Retinal pigment epithelial cell (primary cell): ENCODE results near the gene NRAP.

Experiments
- DNase-seq: peaks from one replicate; pipeline ENCODE4 v3.0.0-alpha.2; 2010; ENCODE audit warnings: low read depth
- H3K4me3 ChIP-seq: 2 replicates; pipeline ENCODE4 v1.5.1; 2011; ENCODE audit warnings: mild to moderate bottlenecking, low read length, control low read depth, moderate library complexity
- CTCF ChIP-seq: conservative IDR thresholded peaks from 2 replicates; pipeline ENCODE4 v1.5.1; 2011; ENCODE audit warnings: low read depth, low read length, control low read depth, inconsistent platforms

The NRAP gene

DNA sequence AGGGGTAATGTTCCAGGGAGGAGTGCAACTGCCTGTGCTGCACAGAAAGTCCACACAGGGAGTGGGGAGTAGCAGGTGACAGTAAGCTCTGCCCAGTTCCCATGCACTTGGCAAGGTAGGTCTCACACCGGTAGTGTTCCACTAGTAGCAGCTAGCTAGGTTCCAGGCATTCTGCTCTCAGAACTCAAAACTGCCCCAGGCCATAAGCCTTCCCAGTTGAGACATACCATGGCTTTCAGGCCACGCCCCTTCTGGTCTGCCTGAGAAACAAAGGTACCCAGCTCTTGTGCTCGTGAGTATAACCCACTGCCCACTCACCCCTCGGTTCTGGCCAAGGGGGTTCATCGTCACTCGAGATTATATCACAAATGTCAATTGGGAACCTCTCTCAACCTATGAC, 28.4 kb upstream of the NRAP start:
- no peak overlapping the region for H3K4me3 ChIP-seq
- DNase-seq = no peak
- no peak for TF ChIP-seq CTCF

DNA sequence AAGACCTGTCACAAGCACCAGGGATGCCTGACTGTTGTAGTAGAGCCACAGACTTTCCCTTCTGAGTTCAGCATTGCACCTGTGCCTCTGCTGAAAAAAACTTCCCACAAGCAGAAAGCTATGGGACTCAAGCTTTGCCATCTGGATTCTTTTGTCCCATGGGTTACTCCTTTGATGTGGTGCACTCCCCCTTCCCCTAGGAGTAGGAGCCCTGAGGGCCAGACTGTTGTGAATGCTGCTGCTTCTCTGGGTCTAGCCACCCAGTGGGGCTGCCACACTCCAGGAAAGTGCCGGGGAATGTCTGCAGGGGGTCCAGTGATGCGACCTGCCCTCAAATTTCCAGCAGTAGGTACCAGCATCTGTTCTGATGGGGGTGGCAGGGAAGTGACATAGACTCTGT, 27.5 kb upstream of the NRAP start:
- no peak overlapping the region for H3K4me3 ChIP-seq
- no peak for TF ChIP-seq CTCF
- DNase-seq = no peak

DNA sequence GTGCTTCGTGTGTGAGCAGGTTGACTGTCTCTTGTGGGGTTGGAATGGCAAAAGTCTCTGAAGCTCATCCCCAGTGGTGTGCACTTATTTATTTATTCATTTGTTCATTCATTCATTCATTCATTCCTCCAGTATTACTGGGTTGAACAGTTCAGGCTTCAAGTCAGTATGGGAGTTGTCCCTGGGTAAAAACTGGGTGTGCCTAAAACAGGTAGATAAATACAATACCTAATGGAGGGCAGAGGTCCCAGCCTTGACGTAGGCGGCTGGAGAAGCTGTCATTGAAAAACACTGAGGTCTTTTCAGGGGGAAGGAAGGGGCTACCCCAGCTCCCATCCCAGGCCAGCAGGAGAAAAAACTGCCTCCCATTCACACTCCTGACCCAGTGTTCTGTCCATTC, 26.9 kb upstream of the NRAP start:
- no peak for DNase-seq
- TF ChIP-seq CTCF = no peak
- H3K4me3 ChIP-seq = no peak overlapping the region

DNA sequence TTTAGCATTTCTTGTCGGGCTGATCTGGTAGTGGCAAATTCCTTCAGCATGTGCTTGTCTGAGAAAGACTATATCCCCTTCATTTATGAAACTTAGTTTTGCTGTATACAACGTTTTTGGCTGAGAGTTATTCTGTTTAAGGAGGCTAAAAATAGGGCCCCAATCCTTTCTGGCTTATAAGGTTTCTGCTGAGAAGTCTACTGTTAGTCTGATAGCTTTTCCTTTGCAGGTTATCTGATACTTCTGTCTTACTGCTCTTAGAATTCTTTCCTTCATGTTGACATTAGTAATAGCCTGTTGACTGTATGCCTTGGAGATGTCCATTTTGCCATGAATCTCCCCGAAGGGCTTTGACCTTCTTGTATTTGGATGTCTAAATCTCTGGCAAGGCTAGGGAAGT, 25.7 kb upstream of the NRAP start:
- TF ChIP-seq CTCF = no peak
- no peak overlapping the region for H3K4me3 ChIP-seq
- no peak for DNase-seq

- H3K4me3 ChIP-seq = no peak overlapping the region
- TF ChIP-seq CTCF = no peak
- DNase-seq = no peak
These were observed 25.2 kb upstream of the NRAP start for GRCh38 chr10:113689057-113689456.

DNA sequence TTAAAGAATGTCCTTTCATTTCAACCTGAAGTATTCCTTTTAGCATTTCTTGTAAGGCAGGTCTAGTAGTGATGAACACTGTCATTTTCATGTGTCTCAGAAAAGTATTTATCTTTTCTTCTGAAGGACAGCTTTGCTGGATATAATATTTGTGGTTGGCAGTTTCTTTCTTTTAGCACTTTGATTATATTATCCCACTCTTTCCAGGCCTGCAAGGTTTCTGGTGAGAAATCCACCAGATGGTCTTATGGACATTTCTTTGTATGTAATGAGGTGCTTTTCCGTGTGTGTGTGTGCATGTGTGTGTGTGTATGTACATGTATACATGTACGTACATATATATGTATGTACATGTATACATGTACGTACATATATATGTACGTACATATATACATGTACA, 23.2 kb upstream of the NRAP start:
- TF ChIP-seq CTCF = no peak
- DNase-seq = no peak
- H3K4me3 ChIP-seq = no peak overlapping the region

DNA sequence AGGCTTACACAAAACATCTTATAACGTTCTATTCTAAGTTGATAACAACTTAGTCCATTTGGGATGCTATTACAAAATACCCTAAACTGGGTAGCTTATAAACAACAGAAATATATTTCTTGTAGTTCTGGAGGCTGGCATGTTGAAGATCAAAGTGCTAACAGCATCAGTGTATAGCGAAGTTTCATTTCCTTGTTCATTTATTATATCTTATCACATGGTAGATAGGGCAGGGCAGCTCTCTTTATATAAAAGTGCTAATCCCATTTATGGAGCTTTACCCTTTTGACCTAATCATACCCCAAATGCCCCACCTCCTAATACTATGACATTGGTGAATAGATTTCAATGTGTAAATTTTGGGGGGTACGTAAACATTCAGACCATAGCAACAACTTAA, 22.2 kb upstream of the NRAP start:
- no peak for DNase-seq
- TF ChIP-seq CTCF = no peak
- no peak overlapping the region for H3K4me3 ChIP-seq
